IMR-90 (cell line): ENCODE data around the gene MKRN2OS. TPM values are rescaled to one million over a fixed set of nuclear protein-coding genes. Genes with fewer than 3 reads are reported as not detected.

ENCODE experiments used
- ATAC-seq: fragments of 200-7000 bp; cut with Tn5 transposase; 2 replicates; pipeline ENCODE4 v1.9.1; 2020; ENCODE audit warnings: low read depth, mild to moderate bottlenecking, moderate library complexity
- BruUV-seq: library from RNA; stranded (reverse); fragments of 400-500 nt; replicated peaks from 2 replicates; lab custom pipeline; 2021; lab: Mats Ljungman, UMichigan
- CTCF ChIA-PET: fragments of 300-600 bp; formaldehyde crosslinking; extraction: SDS; loops from one replicate; lab custom pipeline; 2021; ENCODE audit warnings: antibody characterized with exemption; lab: Yijun Ruan, JAX
- POLR2A ChIA-PET: fragments of 300-600 bp; sonication (Branson Sonifier 250); formaldehyde crosslinking; loops from one replicate; lab custom pipeline; 2022; ENCODE audit warnings: antibody characterized with exemption; ENCODE audit not compliant: unreplicated experiment; lab: Charles Lee
- DNase-seq: peaks from one replicate; pipeline ENCODE4 v3.0.0; 2013
- H2AFZ ChIP-seq: replicated peaks from 2 replicates; pipeline ENCODE3; 2013; ENCODE audit warnings: low read length, mild to moderate bottlenecking; ENCODE audit not compliant: poor library complexity
- H2AK5ac ChIP-seq: 2 replicates; pipeline ENCODE4 v1.6.1; 2013; ENCODE audit warnings: low read depth, low read length, inconsistent platforms
- H2AK9ac ChIP-seq: replicated peaks from 2 replicates; pipeline ENCODE3; 2013; ENCODE audit warnings: mild to moderate bottlenecking, low read depth, low read length, moderate library complexity; ENCODE audit not compliant: poor library complexity
- H2BK120ac ChIP-seq: 2 replicates; pipeline ENCODE4 v1.6.1; 2013; ENCODE audit warnings: low read depth, low read length, inconsistent platforms
- H2BK15ac ChIP-seq: 3 replicates; pipeline ENCODE4 v1.6.1; 2013; ENCODE audit warnings: low read depth, low read length, inconsistent platforms
- H2BK20ac ChIP-seq: 2 replicates; pipeline ENCODE4 v1.6.1; 2013; ENCODE audit warnings: low read depth, mild to moderate bottlenecking, inconsistent platforms, low read length, moderate library complexity
- H2BK5ac ChIP-seq: 2 replicates; pipeline ENCODE4 v1.6.1; 2013; ENCODE audit warnings: mild to moderate bottlenecking, low read depth, low read length, inconsistent platforms; ENCODE audit not compliant: poor library complexity, severe bottlenecking
- H3K14ac ChIP-seq: replicated peaks from 2 replicates; pipeline ENCODE4 v1.6.1; 2013; ENCODE audit warnings: low read depth, low read length, inconsistent platforms
- H3K18ac ChIP-seq: 2 replicates; pipeline ENCODE4 v1.6.1; 2013; ENCODE audit warnings: low read depth, low read length, control low read depth
- H3K23ac ChIP-seq: 2 replicates; pipeline ENCODE4 v1.6.1; 2013; ENCODE audit warnings: low read depth, low read length, inconsistent platforms
- H3K27ac ChIP-seq: 2 replicates; pipeline ENCODE4 v1.5.1; 2013; ENCODE audit warnings: mild to moderate bottlenecking, control low read depth, low read length; ENCODE audit not compliant: insufficient read depth
- H3K27me3 ChIP-seq: 2 replicates; pipeline ENCODE4 v1.6.1; 2013; ENCODE audit warnings: low read length; ENCODE audit not compliant: control insufficient read depth, insufficient read depth
- H3K36me3 ChIP-seq: 2 replicates; pipeline ENCODE4 v1.6.1; 2013; ENCODE audit warnings: low read length, mixed read lengths; ENCODE audit not compliant: control insufficient read depth, insufficient read depth
- H3K4ac ChIP-seq: 2 replicates; pipeline ENCODE4 v1.6.1; 2013; ENCODE audit warnings: low read depth, low read length, inconsistent platforms
- H3K4me1 ChIP-seq: 2 replicates; pipeline ENCODE4 v1.6.1; 2013; ENCODE audit warnings: low read length, mixed read lengths; ENCODE audit not compliant: control insufficient read depth, insufficient read depth
- H3K4me2 ChIP-seq: 2 replicates; pipeline ENCODE4 v1.6.1; 2013; ENCODE audit warnings: low read depth, mild to moderate bottlenecking, control low read depth, low read length, moderate library complexity
- H3K4me3 ChIP-seq: 2 replicates; pipeline ENCODE4 v1.5.1; 2013; ENCODE audit warnings: low read depth, mild to moderate bottlenecking, control low read depth, low read length, moderate library complexity; ENCODE audit not compliant: insufficient read depth
- H3K56ac ChIP-seq: 2 replicates; pipeline ENCODE4 v1.6.1; 2013; ENCODE audit warnings: low read length, inconsistent platforms; ENCODE audit not compliant: insufficient read depth; ENCODE audit errors: extremely low read depth
- H3K79me1 ChIP-seq, 2 experiments: 2 replicates each; pipeline ENCODE4 v1.6.1; 2013; ENCODE audit warnings: low read length in 2 of 2, inconsistent platforms in 1 of 2, low read depth in 1 of 2
- H3K9ac ChIP-seq: 2 replicates; pipeline ENCODE4 v1.6.1; 2013; ENCODE audit warnings: low read depth, low read length, control low read depth
- H3K9me1 ChIP-seq: 2 replicates; pipeline ENCODE4 v1.6.1; 2013; ENCODE audit warnings: low read length, inconsistent platforms; ENCODE audit not compliant: insufficient read depth
- H3K9me3 ChIP-seq: 2 replicates; pipeline ENCODE4 v1.6.1; 2013; ENCODE audit warnings: low read length; ENCODE audit not compliant: control insufficient read depth, insufficient read depth
- H4K20me1 ChIP-seq: 2 replicates; pipeline ENCODE4 v1.6.1; 2013; ENCODE audit warnings: low read length, inconsistent platforms; ENCODE audit not compliant: insufficient read depth
- H4K5ac ChIP-seq: 2 replicates; pipeline ENCODE4 v1.6.1; 2013; ENCODE audit warnings: mild to moderate bottlenecking, low read depth, low read length, control low read depth
- H4K8ac ChIP-seq, 2 experiments: 2 replicates each; pipeline ENCODE4 v1.6.1; 2013; ENCODE audit warnings: low read depth in 2 of 2, low read length in 2 of 2, control low read depth in 1 of 2, inconsistent platforms in 1 of 2
- H4K91ac ChIP-seq: 2 replicates; pipeline ENCODE4 v1.6.1; 2013; ENCODE audit warnings: low read depth, low read length, inconsistent platforms; ENCODE audit not compliant: insufficient read depth
- CEBPB ChIP-seq: IDR thresholded peaks from 2 replicates; pipeline ENCODE4 v1.6.1; 2012; ENCODE audit warnings: low read depth, low read length, improper control_type of control experiment
- CHD1 ChIP-seq: IDR thresholded peaks from 2 replicates; pipeline ENCODE4 v1.6.1; 2012; ENCODE audit warnings: low read depth, low read length, improper control_type of control experiment
- dilution Hi-C: fragments of 300-500 bp; cut with HindIII; formaldehyde crosslinking; loops from one replicate; pipeline ENCODE4 v1.14.3; 2018; ENCODE audit warnings: low sequenced_read_pairs; ENCODE audit not compliant: unreplicated experiment
- in situ Hi-C: fragments of 300-500 bp; cut with MboI; formaldehyde crosslinking; loops from 3 replicates; pipeline ENCODE4 v1.14.3; 2019; ENCODE audit warnings: low sequenced_read_pairs, inconsistent platforms, mixed read lengths
- intact Hi-C: fragments of 100-400 bp; cut with micrococcal nuclease; formaldehyde crosslinking; loops from 2 replicates; pipeline ENCODE4 v1.10.0; 2022
- polyA plus RNA-seq, 3 experiments: library from polyadenylated mRNA; depleted of rRNA; stranded (reverse); fragments of >200 nt; gene quantifications; 2 replicates each; pipeline ENCODE4 v1.2.3, GENCODE V29; 2012; ENCODE audit warnings: low replicate concordance in 1 of 3
- total RNA-seq: library from RNA; depleted of rRNA; stranded (reverse); fragments of >200 nt; gene quantifications from 2 replicates; pipeline ENCODE4 v1.2.3, GENCODE V29; 2012

MKRN2OS gene
- total and polyA plus RNA-seq, 2 of the 4 experiments (the other 2 are of a cell fraction), result not detected

GRCh38 chr3:12583280-12583679 lies 38.0 kb upstream of the MKRN2OS start:
- Histone ChIP-seq H2BK15ac (no peak overlapping the region), H3K4me1 (peaks cover 9% of the 10 kb centered on the region), H3K14ac (no peak overlapping the region), H3K9me3 (no peaks in the 10 kb centered on the region), H4K91ac (no peak overlapping the region), H3K27ac (no peak overlapping the region), H3K9ac (no peak overlapping the region), H2AK5ac (no peak overlapping the region), H3K4me3 (no peak overlapping the region), H4K8ac (no peak overlapping the region), H3K4me2 (no peak overlapping the region), H4K5ac (no peak overlapping the region), H2BK5ac (no peak overlapping the region), H4K20me1 (peaks cover 36% of the 10 kb centered on the region), H3K18ac (no peak overlapping the region), H2AK9ac (no peak overlapping the region), H3K23ac (no peak overlapping the region), H2BK120ac (no peak overlapping the region), H2AFZ (no peak overlapping the region), H3K27me3 (no peaks in the 10 kb centered on the region), H3K36me3 (peaks cover 62% of the 10 kb centered on the region), H3K9me1 (peaks cover 10% of the 10 kb centered on the region), H3K79me1 (peaks cover 36 to 85% of the 10 kb centered on the region in 2 experiments), H2BK20ac (no peak overlapping the region), H3K56ac (no peak overlapping the region), H3K4ac (no peak overlapping the region)
- ATAC-seq (no peak), DNase-seq (no peak)
- POLR2A ChIA-PET, result no interaction called here
- dilution Hi-C loops (no loop called here), in situ Hi-C loops (no loop called here), intact Hi-C loops (no loop called here)
- BruUV-seq, result no TSS peak
- TF ChIP-seq CHD1 (no peak), CEBPB (no peak)
- CTCF ChIA-PET, result interaction anchor here (0.6 kb wide), 1 partner anchor 13 kb away, joined by 5 read pairs; no protein-coding TSS in a partner anchor
